Measurements from ENCODE around the gene OR10D3.

- TF ChIP-seq POLR2AphosphoS5 (IDR thresholded peaks at IDR 0.05): no peak
- TF ChIP-seq CTCF (IDR thresholded peaks at IDR 0.05): no peak
These were observed 27.3 kb downstream of the OR10D3 start for GRCh38 chr11:124210421-124210820.

Measured in stomach (tissue), 4 donors.